Smooth muscle cell (in vitro differentiated cells): ENCODE data around the gene CST9. TPM values are rescaled to one million over a fixed set of nuclear protein-coding genes. Genes with fewer than 3 reads are reported as not detected.

Source experiments
- DNase-seq: peaks from one replicate; lab custom pipeline; 2025; ENCODE audit not compliant: unreplicated experiment; lab: John Stamatoyannopoulos, UW
- H2AFZ ChIP-seq: fragments of 200-600 bp; sonication (generic); 2 replicates; pipeline ENCODE4 v1.6.0; 2016; ENCODE audit warnings: antibody characterized with exemption, low read depth, mild to moderate bottlenecking
- H3F3A ChIP-seq: fragments of 200-600 bp; sonication (generic); 2 replicates; pipeline ENCODE4 v1.6.0; 2017; ENCODE audit warnings: antibody characterized with exemption, low read depth
- H3K27ac ChIP-seq: fragments of 200-600 bp; sonication (generic); 2 replicates; pipeline ENCODE4 v1.5.1; 2016; ENCODE audit warnings: low read depth, mild to moderate bottlenecking
- H3K27me3 ChIP-seq: fragments of 200-600 bp; sonication (generic); 2 replicates; pipeline ENCODE4 v1.6.1; 2016; ENCODE audit warnings: low read depth, mild to moderate bottlenecking
- H3K36me3 ChIP-seq: fragments of 200-600 bp; sonication (generic); 2 replicates; pipeline ENCODE4 v1.5.1; 2016; ENCODE audit warnings: low read depth
- H3K4me1 ChIP-seq: fragments of 200-600 bp; sonication (generic); 2 replicates; pipeline ENCODE4 v1.5.1; 2016; ENCODE audit warnings: low read depth
- H3K4me2 ChIP-seq: fragments of 200-600 bp; sonication (generic); 2 replicates; pipeline ENCODE4 v1.6.0; 2016; ENCODE audit warnings: mild to moderate bottlenecking
- H3K4me3 ChIP-seq: fragments of 200-600 bp; sonication (generic); 2 replicates; pipeline ENCODE4 v1.5.1; 2016; ENCODE audit warnings: mild to moderate bottlenecking
- H3K79me2 ChIP-seq: fragments of 200-600 bp; sonication (generic); 2 replicates; pipeline ENCODE4 v1.6.0; 2016; ENCODE audit warnings: low read depth, mild to moderate bottlenecking
- H3K9ac ChIP-seq: fragments of 200-600 bp; sonication (generic); 2 replicates; pipeline ENCODE4 v1.6.0; 2016; ENCODE audit warnings: low read depth
- H3K9me3 ChIP-seq: fragments of 200-600 bp; sonication (generic); replicated peaks from 2 replicates; pipeline ENCODE4 v1.5.1; 2016; ENCODE audit warnings: low read depth
- H4K20me1 ChIP-seq: fragments of 200-600 bp; sonication (generic); 2 replicates; pipeline ENCODE4 v1.6.0; 2016; ENCODE audit warnings: low read depth
- WGBS: methylation state at CpG from one replicate; pipeline ENCODE4 v1.1.7; 2016; ENCODE audit warnings: low lambda C conversion rate; 5-methylcytosine and 5-hydroxymethylcytosine counted together
- polyA plus RNA-seq: library from polyadenylated mRNA; unstranded; fragments of >200 nt; fragmentation: Nextera tagmentation; extraction: Ambion mirVana; gene quantifications from 2 replicates; pipeline ENCODE4 v1.2.1, GENCODE V29; 2016
- total RNA-seq: library from RNA; depleted of rRNA; stranded (reverse); fragments of >200 nt; gene quantifications from 2 replicates; pipeline ENCODE4 v1.2.3, GENCODE V29; 2014
- TF ChIP-seq, protein P1 (sequence below): fragments of 200-600 bp; sonication (generic); IDR thresholded peaks from 2 replicates; pipeline ENCODE4 v1.5.1; 2017; ENCODE audit warnings: borderline replicate concordance, mild to moderate bottlenecking, antibody characterized with exemption; ENCODE audit not compliant: insufficient read depth, poor library complexity, severe bottlenecking

The CST9 gene
- total and polyA plus RNA-seq, 2 experiments from 2014 or later: not detected

DNA sequence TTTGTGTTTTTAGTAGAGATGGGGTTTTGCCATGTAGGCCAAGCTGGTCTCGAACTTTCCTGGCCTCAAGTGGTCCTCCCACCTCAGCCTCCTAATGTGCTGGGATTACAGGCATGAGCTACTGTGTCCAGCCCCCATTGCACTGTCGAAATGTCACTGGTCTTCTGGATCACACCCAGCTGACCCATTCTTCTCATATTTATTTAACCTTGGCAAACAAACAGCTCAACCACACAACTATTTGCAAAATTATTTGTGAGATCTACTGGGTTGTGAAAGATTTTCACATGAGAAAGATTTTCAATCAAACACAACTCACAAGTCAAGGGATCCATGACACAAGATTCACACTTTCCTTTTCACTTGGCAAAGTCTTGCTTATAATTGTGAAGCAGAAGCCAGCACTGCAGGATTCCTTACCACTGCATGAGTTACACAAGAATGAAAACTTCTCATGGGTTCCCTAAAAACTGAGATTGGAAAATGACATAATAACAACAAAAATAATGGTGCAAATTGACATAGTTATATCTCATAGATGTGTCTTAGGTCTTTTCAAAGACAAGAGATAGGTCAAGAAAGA is 35.4 kb downstream of the CST9 start:
- no peaks in the 10 kb centered on the region for H4K20me1 ChIP-seq
- no peaks in the 10 kb centered on the region for H3K36me3 ChIP-seq
- 100% methylated on average over 2 of the region's 2 CpGs for WGBS
- H3K9ac ChIP-seq: no peak overlapping the region
- no peak overlapping the region for H3K27ac ChIP-seq
- no peak overlapping the region for H2AFZ ChIP-seq
- H3F3A ChIP-seq: no peaks in the 10 kb centered on the region
- no peak overlapping the region for H3K4me3 ChIP-seq
- no peaks in the 10 kb centered on the region for H3K79me2 ChIP-seq
- no peaks in the 10 kb centered on the region for H3K4me1 ChIP-seq
- H3K27me3 ChIP-seq: peaks cover 1% of the 10 kb centered on the region
- TF ChIP-seq, protein P1, sequence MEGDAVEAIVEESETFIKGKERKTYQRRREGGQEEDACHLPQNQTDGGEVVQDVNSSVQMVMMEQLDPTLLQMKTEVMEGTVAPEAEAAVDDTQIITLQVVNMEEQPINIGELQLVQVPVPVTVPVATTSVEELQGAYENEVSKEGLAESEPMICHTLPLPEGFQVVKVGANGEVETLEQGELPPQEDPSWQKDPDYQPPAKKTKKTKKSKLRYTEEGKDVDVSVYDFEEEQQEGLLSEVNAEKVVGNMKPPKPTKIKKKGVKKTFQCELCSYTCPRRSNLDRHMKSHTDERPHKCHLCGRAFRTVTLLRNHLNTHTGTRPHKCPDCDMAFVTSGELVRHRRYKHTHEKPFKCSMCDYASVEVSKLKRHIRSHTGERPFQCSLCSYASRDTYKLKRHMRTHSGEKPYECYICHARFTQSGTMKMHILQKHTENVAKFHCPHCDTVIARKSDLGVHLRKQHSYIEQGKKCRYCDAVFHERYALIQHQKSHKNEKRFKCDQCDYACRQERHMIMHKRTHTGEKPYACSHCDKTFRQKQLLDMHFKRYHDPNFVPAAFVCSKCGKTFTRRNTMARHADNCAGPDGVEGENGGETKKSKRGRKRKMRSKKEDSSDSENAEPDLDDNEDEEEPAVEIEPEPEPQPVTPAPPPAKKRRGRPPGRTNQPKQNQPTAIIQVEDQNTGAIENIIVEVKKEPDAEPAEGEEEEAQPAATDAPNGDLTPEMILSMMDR: no peak
- H3K4me2 ChIP-seq: no peak overlapping the region
- DNase-seq: no peak
- H3K9me3 ChIP-seq: no peaks in the 10 kb centered on the region

DNA sequence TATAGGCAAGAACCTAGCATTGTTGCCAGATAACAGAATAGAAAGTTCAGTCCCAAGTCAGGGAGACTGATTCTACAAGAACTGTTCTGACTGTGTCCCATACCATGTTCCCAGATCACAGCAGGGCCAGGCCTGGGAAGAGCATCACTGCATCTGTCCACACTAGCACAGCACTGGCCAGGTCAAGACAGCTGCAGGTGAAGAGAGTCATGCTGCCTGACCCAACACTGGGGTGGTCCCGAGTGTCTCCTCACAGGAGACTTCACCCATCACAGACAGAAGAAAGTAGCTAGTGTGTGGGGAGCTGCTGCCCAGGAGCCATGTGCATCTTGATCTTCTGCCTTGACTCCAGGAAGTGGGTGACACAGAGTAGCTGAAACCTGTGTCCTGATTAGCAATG is 36.1 kb downstream of the CST9 start:
- TF ChIP-seq, protein P1: no peak
- H2AFZ ChIP-seq: no peak overlapping the region
- WGBS: 94% methylated on average over 1 of the region's 1 CpG
- H3K4me1 ChIP-seq: no peaks in the 10 kb centered on the region
- H3K9me3 ChIP-seq: no peaks in the 10 kb centered on the region
- no peak overlapping the region for H3K4me3 ChIP-seq
- no peak for DNase-seq
- H3K27ac ChIP-seq: no peak overlapping the region
- H3K9ac ChIP-seq: no peak overlapping the region
- H3F3A ChIP-seq: no peaks in the 10 kb centered on the region
- no peaks in the 10 kb centered on the region for H3K79me2 ChIP-seq
- no peaks in the 10 kb centered on the region for H4K20me1 ChIP-seq
- peaks cover 2% of the 10 kb centered on the region for H3K27me3 ChIP-seq
- no peaks in the 10 kb centered on the region for H3K36me3 ChIP-seq
- no peak overlapping the region for H3K4me2 ChIP-seq

DNA sequence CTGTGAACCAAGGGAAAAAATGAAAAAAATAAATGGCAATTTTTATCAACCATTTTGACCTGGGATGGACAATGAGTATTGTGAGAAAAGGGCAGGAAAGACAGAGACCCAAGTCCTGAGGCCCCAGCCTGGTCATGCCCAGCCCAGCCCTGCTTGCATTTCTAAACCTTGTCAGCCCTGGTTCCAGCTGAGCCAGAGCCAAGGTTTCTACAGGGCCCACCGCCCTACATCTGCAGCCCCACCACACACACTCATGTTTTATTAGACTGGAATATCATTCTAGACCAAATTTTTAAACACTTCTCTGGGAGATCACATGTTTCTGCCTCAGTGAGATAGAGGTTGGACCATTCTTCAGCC is 36.8 kb downstream of the CST9 start:
- Histone ChIP-seq H3K9me3 (no peaks in the 10 kb centered on the region), H3K4me3 (no peak overlapping the region), H3K79me2 (no peaks in the 10 kb centered on the region), H2AFZ (no peak overlapping the region), H4K20me1 (no peaks in the 10 kb centered on the region), H3K36me3 (no peaks in the 10 kb centered on the region), H3K9ac (no peak overlapping the region), H3K4me2 (no peak overlapping the region), H3F3A (no peaks in the 10 kb centered on the region), H3K4me1 (no peaks in the 10 kb centered on the region), H3K27ac (no peak overlapping the region), H3K27me3 (peaks cover 2% of the 10 kb centered on the region)
- TF ChIP-seq, protein P1: no peak
- WGBS: 100% methylated on average over 1 of the region's 1 CpG
- DNase-seq: no peak

DNA sequence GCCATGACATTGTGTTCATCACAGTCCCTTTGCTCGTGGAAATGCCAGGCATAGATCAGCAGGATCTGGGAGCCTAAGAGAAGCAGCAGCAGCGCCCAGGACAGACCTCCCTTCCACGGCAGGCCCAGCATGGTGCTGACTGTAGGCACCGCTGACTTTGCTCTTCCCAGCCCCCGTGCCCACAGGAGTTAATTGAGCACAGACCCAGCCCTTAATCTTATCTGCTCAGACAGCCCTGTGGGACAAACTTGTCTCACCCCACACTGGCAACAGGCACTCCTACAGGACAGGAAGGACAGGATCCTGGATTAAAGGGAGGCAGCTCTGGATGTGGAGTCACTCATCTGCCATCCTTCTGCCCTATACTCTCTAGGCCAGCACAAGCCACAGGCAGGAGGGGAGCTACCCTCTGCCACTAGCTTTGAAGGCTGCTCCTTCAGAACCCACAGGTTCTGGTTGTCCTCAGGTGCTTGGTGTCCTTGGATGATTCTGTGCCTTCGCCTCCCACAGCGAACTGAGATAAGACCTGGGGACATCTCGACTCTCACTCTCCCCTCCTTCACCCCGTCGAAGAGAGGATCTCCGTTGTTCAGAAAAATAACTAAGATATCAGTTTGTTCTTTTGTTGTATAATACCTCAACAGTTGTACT is 37.3 kb downstream of the CST9 start, which contains the start of gene CST9L:
Gene CST9L, minus strand, starts transcription at position 165 of the 651 bp plus-strand sequence. Its CDS starts 34 bp downstream, at position 131.
- WGBS: 71% methylated on average over 11 of the region's 11 CpGs
- Histone ChIP-seq H3K27ac (no peak within 1 kb of the TSS), H3K9ac (no peak within 1 kb of the TSS), H3K36me3 (no peaks in the 10 kb centered on the region), H3F3A (no peaks in the 10 kb centered on the region), H3K9me3 (no peaks in the 10 kb centered on the region), H3K4me2 (no peak within 1 kb of the TSS), H3K27me3 (peaks cover 2% of the 10 kb centered on the region), H3K4me1 (no peaks in the 10 kb centered on the region), H4K20me1 (no peaks in the 10 kb centered on the region), H2AFZ (no peak within 1 kb of the TSS), H3K4me3 (no peak within 1 kb of the TSS), H3K79me2 (no peaks in the 10 kb centered on the region)
- no peak for DNase-seq
- TF ChIP-seq, protein P1: no peak
